Skeletal muscle tissue (tissue), 4 donors: Measurements from ENCODE around the gene EBF4. TPM values are rescaled to one million over a fixed set of nuclear protein-coding genes. Genes with fewer than 3 reads are reported as not detected.

Experiments
- H3K27ac ChIP-seq: one replicate; pipeline ENCODE4 v1.7.0; 2013; ENCODE audit warnings: mild to moderate bottlenecking, low read depth, low read length, inconsistent platforms
- H3K27me3 ChIP-seq, 3 donors: one replicate each; pipeline ENCODE4 v1.7.0; 2013; ENCODE audit warnings: low read length in 3 of 3; ENCODE audit not compliant: control insufficient read depth in 3 of 3, insufficient read depth in 3 of 3
- H3K36me3 ChIP-seq, 3 donors: one replicate each; pipeline ENCODE4 v1.7.0; 2013; ENCODE audit warnings: low read length in 3 of 3; ENCODE audit not compliant: control insufficient read depth in 3 of 3, insufficient read depth in 3 of 3
- H3K4me1 ChIP-seq, 3 donors: one replicate each; pipeline ENCODE4 v1.7.0; 2013; ENCODE audit warnings: low read length in 3 of 3, mild to moderate bottlenecking in 3 of 3; ENCODE audit not compliant: control insufficient read depth in 3 of 3, insufficient read depth in 3 of 3
- H3K4me3 ChIP-seq, 3 donors: one replicate each; pipeline ENCODE4 v1.7.0; 2013; ENCODE audit warnings: low read length in 3 of 3
- H3K9ac ChIP-seq, 3 donors: one replicate each; pipeline ENCODE4 v1.7.0; 2013; ENCODE audit warnings: low read length in 3 of 3, mild to moderate bottlenecking in 3 of 3, moderate library complexity in 2 of 3, low read depth in 1 of 3
- H3K9me3 ChIP-seq, 3 donors: one replicate each; pipeline ENCODE4 v1.7.0; 2013; ENCODE audit warnings: low read length in 3 of 3; ENCODE audit not compliant: control insufficient read depth in 3 of 3
- total RNA-seq: library from RNA; depleted of rRNA; stranded (reverse); fragments of >200 nt; gene quantifications from one replicate; pipeline ENCODE4 v1.2.3, GENCODE V29; 2014
- donor health status: Osteomylitis.

Gene EBF4, protein sequence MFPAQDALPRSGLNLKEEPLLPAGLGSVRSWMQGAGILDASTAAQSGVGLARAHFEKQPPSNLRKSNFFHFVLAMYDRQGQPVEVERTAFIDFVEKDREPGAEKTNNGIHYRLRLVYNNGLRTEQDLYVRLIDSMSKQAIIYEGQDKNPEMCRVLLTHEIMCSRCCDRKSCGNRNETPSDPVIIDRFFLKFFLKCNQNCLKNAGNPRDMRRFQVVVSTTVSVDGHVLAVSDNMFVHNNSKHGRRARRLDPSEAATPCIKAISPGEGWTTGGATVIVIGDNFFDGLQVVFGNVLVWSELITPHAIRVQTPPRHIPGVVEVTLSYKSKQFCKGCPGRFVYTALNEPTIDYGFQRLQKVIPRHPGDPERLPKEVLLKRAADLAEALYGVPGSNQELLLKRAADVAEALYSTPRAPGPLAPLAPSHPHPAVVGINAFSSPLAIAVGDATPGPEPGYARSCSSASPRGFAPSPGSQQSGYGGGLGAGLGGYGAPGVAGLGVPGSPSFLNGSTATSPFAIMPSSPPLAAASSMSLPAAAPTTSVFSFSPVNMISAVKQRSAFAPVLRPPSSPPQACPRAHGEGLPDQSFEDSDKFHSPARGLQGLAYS
- total RNA-seq, result 2.6 TPM

DNA sequence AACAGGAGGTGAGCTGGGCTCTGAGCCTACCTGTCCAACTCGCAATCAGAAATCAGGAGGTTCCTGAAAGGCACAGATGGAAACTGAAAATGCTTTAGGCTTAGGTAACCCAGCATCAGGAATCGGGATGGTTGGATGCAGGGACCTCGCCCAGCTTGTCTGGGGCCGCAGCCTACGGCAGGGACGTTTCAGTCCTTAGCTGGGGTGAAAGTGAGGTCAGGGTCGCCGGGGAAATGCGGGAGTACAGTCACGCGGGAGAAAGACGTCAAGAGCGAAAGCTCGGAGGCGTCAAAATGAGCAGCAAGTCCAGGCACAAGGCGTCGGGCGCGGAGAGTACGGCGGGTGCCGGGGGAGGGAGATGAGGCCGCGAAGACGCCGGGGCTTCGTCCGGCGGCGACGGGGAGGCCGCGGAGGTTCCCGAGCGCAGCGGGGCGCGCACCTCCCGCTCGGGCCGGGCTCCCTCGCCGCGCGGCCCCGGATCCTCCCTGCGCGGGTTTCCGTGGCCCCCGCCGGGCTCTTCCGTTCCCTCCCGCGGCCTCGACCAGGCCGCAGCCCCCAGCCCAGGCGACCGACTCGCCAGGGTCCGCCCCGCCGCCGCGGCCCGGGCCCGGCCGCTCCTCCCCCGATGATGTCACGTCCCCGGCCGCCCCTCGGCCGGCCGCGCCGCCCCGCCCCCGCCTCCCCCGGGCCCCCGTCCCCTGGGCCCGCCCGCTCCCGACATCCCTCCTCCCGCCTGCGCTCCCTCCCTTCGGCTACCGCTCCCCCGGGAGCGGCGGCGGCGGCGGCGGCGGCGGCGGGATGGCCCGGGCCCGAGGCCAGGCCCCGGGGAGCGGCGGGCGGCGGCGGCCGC lies at the start of gene EBF4:
Gene EBF4 (plus strand): TSS at position 745 of the 850 bp plus-strand sequence. CDS start 866 bp downstream, outside the sequence.
- Histone ChIP-seq H3K27me3 (peaks cover 49 to 75% (median 75%) of the 10 kb centered on the region in 3 donors), H3K4me3 (peak within 1 kb of the TSS; percentile 33 to 67 (median 48)), H3K9ac (peak within 1 kb of the TSS in 2 of 3 donors; percentile 53 to 71), H3K36me3 (no peaks in the 10 kb centered on the region), H3K9me3 (no peaks in the 10 kb centered on the region), H3K4me1 (peaks cover 0 to 5% (median 3%) of the 10 kb centered on the region in 3 donors), H3K27ac (no peak within 1 kb of the TSS)

DNA sequence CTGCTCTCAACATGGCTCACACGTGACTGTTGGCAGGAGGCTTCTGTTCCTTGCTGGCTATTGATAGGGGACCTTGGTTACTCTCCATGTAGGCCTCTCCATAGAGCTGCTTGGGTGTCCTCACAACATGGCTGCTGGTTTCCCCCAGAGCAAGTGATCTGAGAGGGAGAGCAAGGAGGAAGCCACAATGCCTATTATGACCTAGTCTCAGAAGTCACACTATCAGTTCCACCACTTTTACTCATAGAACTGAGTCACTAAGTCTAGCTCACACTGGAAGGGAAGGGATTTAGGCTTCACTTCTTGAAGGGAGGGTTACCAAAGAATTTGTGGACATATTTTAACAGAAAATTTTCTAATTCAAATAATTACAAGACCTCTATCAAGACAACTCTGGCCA lies 48.9 kb upstream of the EBF4 start:
- Histone ChIP-seq H3K27me3 (no peaks in the 10 kb centered on the region), H3K4me3 (no peak overlapping the region), H3K9me3 (no peaks in the 10 kb centered on the region), H3K36me3 (peaks cover 5 to 19% (median 5%) of the 10 kb centered on the region in 3 donors), H3K4me1 (no peaks in the 10 kb centered on the region), H3K27ac (no peak overlapping the region), H3K9ac (no peak overlapping the region)

DNA sequence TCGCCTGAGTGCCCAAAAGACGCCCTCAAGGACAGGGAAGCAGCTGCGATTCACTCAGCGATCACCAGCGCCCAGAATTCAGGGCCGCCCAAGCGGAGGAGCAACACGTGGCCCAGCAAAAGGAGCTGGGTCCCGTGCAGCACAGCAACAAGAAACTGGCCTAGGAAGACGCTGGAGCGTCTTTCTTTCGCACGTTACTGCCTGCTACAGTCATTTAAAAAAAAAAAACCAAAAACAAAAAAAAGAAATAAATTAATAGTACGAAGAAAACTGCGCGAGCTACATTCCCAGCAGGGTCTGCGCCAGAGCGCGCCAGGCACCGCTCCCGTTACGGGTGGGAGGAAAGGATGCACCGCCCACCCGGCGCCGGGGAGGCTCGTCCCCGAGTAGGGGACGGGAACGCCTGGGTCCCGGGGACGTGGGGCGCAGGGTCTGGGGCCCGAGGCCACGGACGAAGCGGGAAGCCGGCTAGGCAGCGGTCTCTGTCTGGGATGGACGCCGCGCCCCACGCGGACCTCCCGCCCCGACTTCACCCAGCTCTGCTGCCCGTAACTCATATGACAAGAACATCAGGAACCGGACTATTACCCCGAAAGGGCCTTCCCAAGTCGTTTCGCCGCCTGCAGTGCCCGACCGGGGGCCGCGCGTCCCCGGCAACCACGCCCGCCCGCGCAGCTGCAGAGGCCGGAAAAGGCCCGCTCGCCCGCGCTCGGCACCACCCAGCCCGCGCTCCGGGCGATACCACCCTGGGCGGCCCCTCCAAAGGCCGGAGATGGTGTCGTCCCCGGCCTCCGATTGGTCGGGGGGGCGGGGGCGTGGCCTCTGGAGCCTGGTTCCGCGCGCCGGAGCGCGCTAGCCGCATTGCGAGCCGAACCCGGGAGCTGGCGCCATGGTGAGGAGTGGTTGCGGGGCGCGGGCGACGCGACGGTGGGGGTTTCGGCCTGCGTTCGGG lies 40.5 kb upstream of the EBF4 start, which contains the start of gene NOP56:
Gene NOP56 (plus strand): TSS at position 861 of the 952 bp plus-strand sequence. CDS start 29 bp downstream, at position 890.
- H3K4me3 ChIP-seq, result peak within 1 kb of the TSS; percentile 91 to 99 (median 99)
- no peaks in the 10 kb centered on the region for H3K9me3 ChIP-seq
- peak within 1 kb of the TSS; percentile 76 for H3K27ac ChIP-seq

DNA sequence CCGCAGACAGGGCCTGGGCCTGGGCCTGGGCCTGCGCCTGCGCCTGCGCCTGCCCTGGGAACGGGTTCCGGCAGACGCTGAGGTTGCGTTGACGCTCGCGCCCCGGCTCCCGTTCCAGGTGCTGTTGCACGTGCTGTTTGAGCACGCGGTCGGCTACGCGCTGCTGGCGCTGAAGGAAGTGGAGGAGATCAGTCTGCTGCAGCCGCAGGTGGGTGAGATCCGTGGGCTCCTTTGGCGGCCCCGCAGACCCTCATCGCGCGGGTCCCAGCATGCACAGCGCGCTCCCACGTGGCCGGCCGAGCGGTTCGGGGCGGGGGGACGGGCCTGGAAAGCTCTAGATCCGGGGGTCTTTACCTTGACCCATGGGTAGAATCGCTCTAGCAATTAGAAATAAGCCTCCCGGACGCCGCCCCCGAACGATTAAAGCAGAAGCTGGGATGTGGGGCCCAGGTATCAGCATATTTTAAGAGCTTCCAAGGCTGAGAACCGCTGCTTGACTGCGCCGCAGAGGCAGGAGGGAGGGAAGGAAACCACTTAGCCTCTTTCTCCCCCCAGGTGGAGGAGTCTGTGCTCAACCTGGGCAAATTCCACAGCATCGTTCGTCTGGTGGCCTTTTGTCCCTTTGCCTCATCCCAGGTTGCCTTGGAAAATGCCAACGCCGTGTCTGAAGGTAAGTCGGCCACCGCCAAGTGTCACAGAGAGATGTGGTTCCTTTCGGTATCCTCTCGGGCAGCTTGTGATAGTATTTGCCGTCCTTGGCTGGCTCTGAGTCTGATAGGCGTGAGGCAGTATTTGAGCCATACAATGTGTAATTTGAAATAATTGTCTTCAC lies 39.6 kb upstream of the EBF4 start:
- no peaks in the 10 kb centered on the region for H3K9me3 ChIP-seq

More for the DNA sequence above, 40.5 kb upstream of the EBF4 start, which contains the start of gene NOP56:
- Histone ChIP-seq H3K9ac (peak within 1 kb of the TSS; percentile 84 to 94 (median 85)), H3K27me3 (no peaks in the 10 kb centered on the region), H3K36me3 (peaks cover 32 to 35% (median 34%) of the 10 kb centered on the region in 3 donors), H3K4me1 (peaks cover 18 to 23% (median 20%) of the 10 kb centered on the region in 3 donors)

DNA sequence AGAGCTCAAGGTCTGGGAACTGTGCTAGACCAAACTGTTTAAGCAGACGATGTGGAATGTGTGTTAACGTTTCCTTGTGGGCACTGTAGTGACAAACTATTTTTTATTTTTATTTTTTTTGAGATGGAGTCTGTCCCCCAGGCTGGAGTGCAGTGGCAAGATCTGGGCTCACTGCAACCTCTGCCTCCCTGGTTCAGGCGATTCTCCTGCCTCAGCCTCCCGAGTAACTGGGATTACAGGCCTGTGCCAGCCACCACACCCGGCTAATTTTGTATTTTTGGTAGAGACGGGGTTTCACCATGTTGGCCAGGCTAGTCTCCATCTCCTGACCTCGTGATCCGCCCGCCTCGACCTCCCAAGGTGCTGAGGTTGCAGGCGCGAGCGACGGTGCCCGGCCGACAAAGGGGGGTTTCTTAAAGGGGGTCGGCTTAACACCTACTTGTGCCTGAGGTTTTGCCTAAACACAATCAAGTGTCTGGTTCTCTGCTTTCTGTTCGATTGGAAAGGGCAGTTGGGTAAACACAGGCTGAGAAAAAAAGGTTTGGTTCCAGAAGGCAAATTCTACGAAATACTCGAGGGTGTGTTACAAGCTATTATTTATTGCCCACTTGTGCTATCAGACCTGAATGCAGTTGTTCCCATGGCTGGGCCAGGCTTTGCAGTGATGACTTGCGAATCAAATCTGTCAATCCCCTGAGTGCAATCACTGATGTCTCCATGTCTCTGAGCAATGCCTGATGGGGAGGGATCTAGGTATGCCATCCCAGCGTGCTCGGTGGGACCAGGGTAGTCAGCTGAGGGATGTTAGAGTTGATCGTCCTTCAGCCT lies 38.8 kb upstream of the EBF4 start:
- H3K36me3 ChIP-seq, result peaks cover 48 to 50% (median 49%) of the 10 kb centered on the region in 3 donors
- no peaks in the 10 kb centered on the region for H3K27me3 ChIP-seq
- peak overlapping the region; percentile 76 for H3K27ac ChIP-seq
- no peaks in the 10 kb centered on the region for H3K9me3 ChIP-seq
- H3K9ac ChIP-seq, result peak overlapping the region; percentile 84 to 94 (median 85)
- H3K4me1 ChIP-seq, result peaks cover 18 to 23% (median 20%) of the 10 kb centered on the region in 3 donors
- peak overlapping the region; percentile 91 to 99 (median 99) for H3K4me3 ChIP-seq

More for the DNA sequence above, 39.6 kb upstream of the EBF4 start:
- H3K27me3 ChIP-seq, result no peaks in the 10 kb centered on the region
- H3K4me3 ChIP-seq, result peak overlapping the region; percentile 91 to 99 (median 99)
- peak overlapping the region; percentile 84 to 94 (median 85) for H3K9ac ChIP-seq
- peaks cover 18 to 23% (median 20%) of the 10 kb centered on the region in 3 donors for H3K4me1 ChIP-seq
- peak overlapping the region; percentile 76 for H3K27ac ChIP-seq
- H3K36me3 ChIP-seq, result peaks cover 41 to 42% (median 41%) of the 10 kb centered on the region in 3 donors

DNA sequence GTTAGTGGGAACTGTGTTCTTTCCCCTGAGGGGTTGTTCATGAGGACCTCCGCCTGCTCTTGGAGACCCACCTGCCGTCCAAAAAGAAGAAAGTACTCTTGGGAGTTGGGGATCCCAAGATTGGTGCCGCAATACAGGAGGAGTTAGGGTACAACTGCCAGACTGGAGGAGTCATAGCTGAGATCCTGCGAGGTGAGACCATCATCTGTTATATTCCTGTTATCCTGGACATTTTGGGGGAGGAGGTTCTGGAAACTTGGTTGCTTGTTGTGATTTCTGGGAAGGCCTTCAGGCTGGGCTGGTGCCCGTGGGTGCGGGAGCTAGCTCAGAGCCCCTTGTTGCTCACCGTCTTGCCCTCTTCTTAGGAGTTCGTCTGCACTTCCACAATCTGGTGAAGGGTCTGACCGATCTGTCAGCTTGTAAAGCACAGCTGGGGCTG lies 38.2 kb upstream of the EBF4 start:
- peak overlapping the region in 1 of 3 donors; percentile 91 for H3K4me3 ChIP-seq
- no peak overlapping the region for H3K27ac ChIP-seq
- H3K9me3 ChIP-seq, result no peaks in the 10 kb centered on the region
- H3K27me3 ChIP-seq, result no peaks in the 10 kb centered on the region
- peaks cover 54 to 56% (median 55%) of the 10 kb centered on the region in 3 donors for H3K36me3 ChIP-seq
- peaks cover 18 to 23% (median 20%) of the 10 kb centered on the region in 3 donors for H3K4me1 ChIP-seq
- peak overlapping the region in 2 of 3 donors; percentile 5 to 94 for H3K9ac ChIP-seq

DNA sequence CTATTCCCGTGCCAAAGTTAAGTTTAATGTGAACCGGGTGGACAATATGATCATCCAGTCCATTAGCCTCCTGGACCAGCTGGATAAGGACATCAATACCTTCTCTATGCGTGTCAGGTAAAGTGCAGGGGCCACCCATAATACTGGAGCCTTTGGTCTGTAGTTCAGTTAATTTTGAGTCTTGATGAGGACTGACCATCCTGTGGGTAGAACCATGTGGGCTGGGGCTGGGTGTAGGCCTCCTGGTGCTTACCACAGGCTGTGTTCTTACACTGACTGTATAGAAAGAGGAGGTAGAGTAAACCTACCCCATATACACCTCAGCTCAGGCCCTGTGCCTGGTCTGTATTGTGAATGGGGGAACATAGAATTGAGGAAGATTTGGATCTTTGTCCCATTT lies 37.7 kb upstream of the EBF4 start:
- H3K9me3 ChIP-seq, result no peaks in the 10 kb centered on the region
- H3K4me1 ChIP-seq, result peaks cover 18 to 23% (median 20%) of the 10 kb centered on the region in 3 donors
- H3K27me3 ChIP-seq, result no peaks in the 10 kb centered on the region
- no peak overlapping the region for H3K27ac ChIP-seq
- no peak overlapping the region for H3K9ac ChIP-seq
- H3K36me3 ChIP-seq, result peaks cover 59 to 61% (median 60%) of the 10 kb centered on the region in 3 donors
- H3K4me3 ChIP-seq, result no peak overlapping the region
